SU-DHL-6 (cell line): ENCODE data around the gene GMDS.

Experiments used
- H2AFZ ChIP-seq: fragments of 200-600 bp; sonication (generic); 2 replicates; pipeline ENCODE4 v1.6.1; 2014; ENCODE audit warnings: low read depth, mild to moderate bottlenecking, moderate library complexity, mixed read lengths, antibody characterized with exemption, low read length; ENCODE audit not compliant: severe bottlenecking
- H3F3A ChIP-seq: fragments of 200-600 bp; shearing (Covaris generic); 2 replicates; pipeline ENCODE4 v1.6.0; 2016; ENCODE audit warnings: antibody characterized with exemption, mild to moderate bottlenecking; ENCODE audit not compliant: insufficient read depth
- H3K27ac ChIP-seq: fragments of 200-600 bp; sonication (generic); 2 replicates; pipeline ENCODE4 v1.5.1; 2016; ENCODE audit warnings: low read depth, mild to moderate bottlenecking, low read length, moderate library complexity, mixed read lengths
- H3K27me3 ChIP-seq: fragments of 200-600 bp; sonication (generic), shearing (Covaris generic); 2 replicates; pipeline ENCODE4 v1.6.0; 2014; ENCODE audit warnings: mild to moderate bottlenecking, low read length
- H3K36me3 ChIP-seq: fragments of 200-600 bp; sonication (generic); 2 replicates; pipeline ENCODE4 v1.6.1; 2014; ENCODE audit warnings: mild to moderate bottlenecking, low read length, mixed read lengths
- H3K4me2 ChIP-seq: fragments of 300-600, 200-600 bp; shearing (Covaris generic), sonication (generic); 2 replicates; pipeline ENCODE4 v1.6.0; 2014; ENCODE audit warnings: low read length, low read depth, mild to moderate bottlenecking; ENCODE audit not compliant: poor library complexity, severe bottlenecking
- H3K4me3 ChIP-seq: fragments of 200-600 bp; sonication (generic); 2 replicates; pipeline ENCODE4 v1.5.1; 2014; ENCODE audit warnings: antibody characterized with exemption, low read length, mild to moderate bottlenecking, mixed read lengths; ENCODE audit not compliant: insufficient read depth, poor library complexity, severe bottlenecking
- H3K79me2 ChIP-seq: fragments of 200-600 bp; sonication (generic); 2 replicates; pipeline ENCODE4 v1.6.1; 2014; ENCODE audit warnings: mild to moderate bottlenecking, low read length, moderate library complexity; ENCODE audit not compliant: insufficient read depth
- H3K9ac ChIP-seq: fragments of 200-600 bp; sonication (generic); 2 replicates; pipeline ENCODE4 v1.7.0; 2014; ENCODE audit warnings: mild to moderate bottlenecking, low read length
- H3K9me2 ChIP-seq: fragments of 200-600 bp; sonication (generic); replicated peaks from 2 replicates; pipeline ENCODE4 v1.6.1; 2014; ENCODE audit warnings: low read length; ENCODE audit not compliant: insufficient read depth
- H3K9me3 ChIP-seq: fragments of 200-600 bp; sonication (generic); 2 replicates; pipeline ENCODE4 v1.6.1; 2014; ENCODE audit warnings: low read length, mixed read lengths; ENCODE audit not compliant: insufficient read depth
- H4K20me1 ChIP-seq: fragments of 200-600 bp; sonication (generic); 2 replicates; pipeline ENCODE4 v1.6.1; 2014; ENCODE audit warnings: low read depth, mild to moderate bottlenecking, antibody characterized with exemption, low read length, moderate library complexity, mixed read lengths
- EZH2phosphoT487 ChIP-seq: fragments of 200-600 bp; sonication (generic), shearing (Covaris generic); conservative IDR thresholded peaks from 2 replicates; pipeline ENCODE4 v1.6.1; 2018; ENCODE audit warnings: mild to moderate bottlenecking, antibody characterized with exemption, low read length, moderate library complexity, mixed read lengths
- TF ChIP-seq, protein P1 (sequence below): fragments of 200-600 bp; sonication (generic); IDR thresholded peaks from one replicate; pipeline ENCODE4 v1.5.1; 2017; ENCODE audit warnings: antibody characterized with exemption, mild to moderate bottlenecking, low read length, moderate library complexity; ENCODE audit not compliant: insufficient read depth, poor library complexity, severe bottlenecking

The GMDS gene

GRCh38 chr6:1636971-1637871 lies 608.2 kb downstream of the GMDS start:
- no peaks in the 10 kb centered on the region for H3K79me2 ChIP-seq
- no peak overlapping the region for H3K4me3 ChIP-seq
- no peaks in the 10 kb centered on the region for H3F3A ChIP-seq
- H3K9me3 ChIP-seq: no peaks in the 10 kb centered on the region
- H3K27ac ChIP-seq: no peak overlapping the region
- no peaks in the 10 kb centered on the region for H3K27me3 ChIP-seq
- H3K9me2 ChIP-seq: no peaks in the 10 kb centered on the region
- H4K20me1 ChIP-seq: no peaks in the 10 kb centered on the region
- H3K36me3 ChIP-seq: no peaks in the 10 kb centered on the region
- no peak overlapping the region for H3K9ac ChIP-seq
- no peak overlapping the region for H2AFZ ChIP-seq
- no peak for TF ChIP-seq EZH2phosphoT487
- TF ChIP-seq, protein P1, sequence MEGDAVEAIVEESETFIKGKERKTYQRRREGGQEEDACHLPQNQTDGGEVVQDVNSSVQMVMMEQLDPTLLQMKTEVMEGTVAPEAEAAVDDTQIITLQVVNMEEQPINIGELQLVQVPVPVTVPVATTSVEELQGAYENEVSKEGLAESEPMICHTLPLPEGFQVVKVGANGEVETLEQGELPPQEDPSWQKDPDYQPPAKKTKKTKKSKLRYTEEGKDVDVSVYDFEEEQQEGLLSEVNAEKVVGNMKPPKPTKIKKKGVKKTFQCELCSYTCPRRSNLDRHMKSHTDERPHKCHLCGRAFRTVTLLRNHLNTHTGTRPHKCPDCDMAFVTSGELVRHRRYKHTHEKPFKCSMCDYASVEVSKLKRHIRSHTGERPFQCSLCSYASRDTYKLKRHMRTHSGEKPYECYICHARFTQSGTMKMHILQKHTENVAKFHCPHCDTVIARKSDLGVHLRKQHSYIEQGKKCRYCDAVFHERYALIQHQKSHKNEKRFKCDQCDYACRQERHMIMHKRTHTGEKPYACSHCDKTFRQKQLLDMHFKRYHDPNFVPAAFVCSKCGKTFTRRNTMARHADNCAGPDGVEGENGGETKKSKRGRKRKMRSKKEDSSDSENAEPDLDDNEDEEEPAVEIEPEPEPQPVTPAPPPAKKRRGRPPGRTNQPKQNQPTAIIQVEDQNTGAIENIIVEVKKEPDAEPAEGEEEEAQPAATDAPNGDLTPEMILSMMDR: no peak
- no peak overlapping the region for H3K4me2 ChIP-seq

DNA sequence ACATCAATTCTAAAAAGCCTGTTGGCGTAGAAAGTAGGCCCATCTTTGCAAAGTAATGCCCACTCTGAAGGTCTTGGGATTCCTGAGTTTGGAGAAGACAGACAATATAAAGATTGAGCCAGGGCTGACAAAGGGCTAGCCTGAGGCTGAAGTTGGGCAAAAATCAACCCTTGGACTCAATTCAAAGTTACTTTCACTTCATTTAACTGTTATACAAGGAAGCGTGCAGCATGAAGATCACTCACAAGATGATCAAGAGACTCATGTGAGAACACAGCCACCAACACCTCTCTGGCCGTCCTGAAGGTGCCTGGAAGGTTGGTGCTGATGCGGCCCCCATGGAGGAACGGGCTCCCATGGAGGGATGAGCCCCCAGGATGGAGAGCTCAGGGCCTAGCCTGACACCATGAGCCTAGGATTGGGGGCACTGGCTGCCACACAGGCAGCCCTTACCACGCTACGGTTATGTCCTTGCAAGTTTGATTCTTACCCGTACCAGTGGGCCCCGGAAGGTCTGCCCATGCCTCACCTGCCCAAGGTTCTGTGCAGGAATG lies 609.1 kb downstream of the GMDS start:
- no peaks in the 10 kb centered on the region for H3K9me3 ChIP-seq
- no peak overlapping the region for H2AFZ ChIP-seq
- no peaks in the 10 kb centered on the region for H4K20me1 ChIP-seq
- H3K4me2 ChIP-seq: no peak overlapping the region
- no peaks in the 10 kb centered on the region for H3K79me2 ChIP-seq
- no peaks in the 10 kb centered on the region for H3K27me3 ChIP-seq
- H3K27ac ChIP-seq: no peak overlapping the region
- no peak overlapping the region for H3K4me3 ChIP-seq
- no peaks in the 10 kb centered on the region for H3F3A ChIP-seq
- no peak for TF ChIP-seq EZH2phosphoT487
- TF ChIP-seq, protein P1: no peak
- H3K9me2 ChIP-seq: no peaks in the 10 kb centered on the region
- no peaks in the 10 kb centered on the region for H3K36me3 ChIP-seq
- H3K9ac ChIP-seq: no peak overlapping the region

DNA sequence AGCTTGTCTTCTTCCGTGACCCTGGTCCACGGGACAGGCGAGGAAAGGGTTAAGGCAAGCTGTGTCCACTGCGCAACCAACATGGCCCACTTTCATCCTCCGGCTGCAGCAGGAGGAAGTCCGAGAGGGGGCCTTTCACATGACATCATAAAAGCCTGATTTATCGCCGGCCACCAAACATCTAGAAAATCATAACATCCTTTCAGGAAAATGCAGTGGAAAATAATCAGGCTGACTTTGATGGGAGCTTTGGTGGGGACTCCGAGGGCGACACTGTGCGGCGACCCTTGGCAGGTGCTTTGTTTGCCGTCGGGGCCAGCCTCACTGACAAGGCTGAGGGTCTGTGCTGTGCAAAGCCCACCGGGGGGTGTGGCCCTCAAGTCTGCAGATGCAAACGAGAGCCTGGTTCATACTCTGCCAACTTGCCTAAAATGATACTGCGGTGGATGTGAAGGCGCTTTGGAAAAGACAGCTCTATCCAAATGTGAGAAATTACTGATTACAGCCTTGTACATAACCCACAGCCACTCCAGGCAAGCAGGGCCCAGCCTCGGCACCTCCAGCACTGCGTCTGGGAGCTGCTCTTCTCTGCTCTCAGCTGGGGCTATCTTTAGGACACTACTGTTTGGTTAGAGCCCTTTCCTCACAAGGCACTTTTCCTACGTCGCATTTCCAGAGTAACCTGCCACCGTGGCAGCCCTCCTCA lies 609.9 kb downstream of the GMDS start:
- Histone ChIP-seq H3K9me3 (no peaks in the 10 kb centered on the region), H3K79me2 (no peaks in the 10 kb centered on the region), H4K20me1 (no peaks in the 10 kb centered on the region), H3K27me3 (no peaks in the 10 kb centered on the region), H3K4me2 (no peak overlapping the region), H3K9me2 (no peaks in the 10 kb centered on the region), H3K27ac (no peak overlapping the region), H3K4me3 (no peak overlapping the region), H3K36me3 (no peaks in the 10 kb centered on the region), H3K9ac (no peak overlapping the region), H3F3A (no peaks in the 10 kb centered on the region), H2AFZ (no peak overlapping the region)
- TF ChIP-seq, protein P1: no peak
